Measurements from ENCODE around the gene SRD5A1.

GRCh38 chr5:6683241-6683640, 50.0 kb downstream of the SRD5A1 start:
- TF ChIP-seq CTCF (IDR thresholded peaks at IDR 0.05), result no peak
- no peak for TF ChIP-seq ZFX (IDR thresholded peaks at IDR 0.05; ENCODE audit: borderline replicate concordance)
